ENCODE data around the gene ALG8.

Gene ALG8

DNA sequence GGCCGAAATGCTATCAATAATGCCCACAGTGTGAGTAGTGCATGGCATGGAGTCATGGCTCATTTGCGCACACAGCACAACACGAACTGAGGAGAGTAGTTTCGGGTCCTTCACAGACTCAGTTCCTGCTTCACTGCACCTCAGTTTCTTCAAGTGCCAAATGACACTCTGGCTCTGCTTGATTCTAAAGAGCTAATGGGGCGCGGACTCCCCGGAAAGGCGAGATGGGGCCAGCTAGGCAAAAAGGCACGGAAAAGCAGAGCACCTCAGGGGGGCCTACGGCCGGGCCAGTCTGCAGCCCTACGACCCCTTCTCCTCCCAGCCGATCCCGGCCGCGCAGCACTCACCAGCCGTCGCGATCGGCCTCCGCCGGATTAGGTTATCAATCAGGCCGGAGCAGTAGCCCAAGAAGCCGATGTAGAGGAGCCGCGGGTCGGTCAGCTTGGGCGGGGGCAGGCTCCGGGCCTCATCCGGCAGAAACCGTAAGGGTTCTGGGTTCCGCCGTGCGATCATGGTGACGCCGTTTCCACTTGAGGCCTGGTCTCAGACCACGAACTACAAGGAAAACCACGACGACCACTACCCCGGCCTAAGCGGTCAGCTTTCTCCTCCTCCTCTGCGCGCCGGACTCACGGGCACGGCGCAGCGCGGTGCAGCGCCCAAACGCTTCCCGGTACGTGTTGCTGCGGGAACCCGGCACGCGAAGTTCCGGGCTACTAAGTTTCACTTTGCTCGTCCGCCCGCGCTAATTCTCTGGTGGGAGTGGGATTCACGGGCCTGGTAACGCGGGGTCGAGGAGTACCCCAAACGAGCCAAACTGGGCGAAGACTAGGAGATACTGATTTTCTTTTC, 60.0 kb downstream of the ALG8 start, which contains the start of gene NDUFC2:
Gene NDUFC2 (minus strand): TSS at position 631 of the 852 bp plus-strand sequence. CDS start 118 bp downstream, at position 513.
- TF ChIP-seq, protein P1, sequence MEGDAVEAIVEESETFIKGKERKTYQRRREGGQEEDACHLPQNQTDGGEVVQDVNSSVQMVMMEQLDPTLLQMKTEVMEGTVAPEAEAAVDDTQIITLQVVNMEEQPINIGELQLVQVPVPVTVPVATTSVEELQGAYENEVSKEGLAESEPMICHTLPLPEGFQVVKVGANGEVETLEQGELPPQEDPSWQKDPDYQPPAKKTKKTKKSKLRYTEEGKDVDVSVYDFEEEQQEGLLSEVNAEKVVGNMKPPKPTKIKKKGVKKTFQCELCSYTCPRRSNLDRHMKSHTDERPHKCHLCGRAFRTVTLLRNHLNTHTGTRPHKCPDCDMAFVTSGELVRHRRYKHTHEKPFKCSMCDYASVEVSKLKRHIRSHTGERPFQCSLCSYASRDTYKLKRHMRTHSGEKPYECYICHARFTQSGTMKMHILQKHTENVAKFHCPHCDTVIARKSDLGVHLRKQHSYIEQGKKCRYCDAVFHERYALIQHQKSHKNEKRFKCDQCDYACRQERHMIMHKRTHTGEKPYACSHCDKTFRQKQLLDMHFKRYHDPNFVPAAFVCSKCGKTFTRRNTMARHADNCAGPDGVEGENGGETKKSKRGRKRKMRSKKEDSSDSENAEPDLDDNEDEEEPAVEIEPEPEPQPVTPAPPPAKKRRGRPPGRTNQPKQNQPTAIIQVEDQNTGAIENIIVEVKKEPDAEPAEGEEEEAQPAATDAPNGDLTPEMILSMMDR (IDR thresholded peaks at IDR 0.05): no peak

DNA sequence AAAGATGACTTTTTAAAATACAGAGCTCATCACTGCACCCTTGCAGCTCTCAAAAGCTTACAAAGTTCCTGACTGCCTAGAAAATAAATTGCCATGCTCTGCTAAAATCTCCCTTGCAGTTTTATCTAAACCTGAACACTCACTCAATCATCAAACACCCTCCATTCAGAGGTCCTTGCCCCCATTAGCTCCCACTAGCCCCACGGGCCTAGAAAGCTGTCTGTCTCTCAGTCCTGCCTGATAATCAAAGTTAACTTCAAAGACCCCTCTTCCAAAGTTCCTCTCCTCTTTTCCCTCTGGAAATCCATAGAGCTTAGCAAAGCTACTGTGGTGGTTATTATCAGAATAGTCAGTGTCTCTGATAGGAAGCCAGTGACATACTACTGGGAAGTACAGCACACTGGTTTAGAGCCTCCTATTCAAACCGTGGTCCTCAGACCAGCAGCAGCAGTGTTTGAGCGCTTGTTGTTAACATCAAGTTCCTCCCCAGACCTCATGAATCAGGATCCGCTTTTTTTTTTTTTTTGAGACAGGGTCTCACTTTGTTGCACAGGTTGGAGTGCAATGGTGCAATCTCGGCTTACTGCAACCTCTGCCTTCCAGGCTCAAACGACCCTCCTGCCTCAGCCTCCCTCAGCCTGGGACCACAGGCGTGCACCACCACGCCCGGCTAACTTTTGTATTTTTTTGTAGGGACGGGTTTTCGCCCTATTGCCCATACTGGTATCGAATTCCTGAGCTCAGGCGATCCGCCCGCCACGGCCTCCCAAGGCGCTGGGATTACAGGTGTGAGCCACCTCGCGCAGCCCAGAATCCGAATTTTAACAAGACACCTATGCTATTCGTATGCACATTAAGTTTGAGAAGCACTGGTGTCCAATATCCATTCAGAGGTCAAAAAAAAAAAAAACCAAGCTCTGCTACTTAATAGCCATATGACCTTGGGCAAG, 60.9 kb downstream of the ALG8 start:
- TF ChIP-seq, protein P1 (IDR thresholded peaks at IDR 0.05): no peak

DNA sequence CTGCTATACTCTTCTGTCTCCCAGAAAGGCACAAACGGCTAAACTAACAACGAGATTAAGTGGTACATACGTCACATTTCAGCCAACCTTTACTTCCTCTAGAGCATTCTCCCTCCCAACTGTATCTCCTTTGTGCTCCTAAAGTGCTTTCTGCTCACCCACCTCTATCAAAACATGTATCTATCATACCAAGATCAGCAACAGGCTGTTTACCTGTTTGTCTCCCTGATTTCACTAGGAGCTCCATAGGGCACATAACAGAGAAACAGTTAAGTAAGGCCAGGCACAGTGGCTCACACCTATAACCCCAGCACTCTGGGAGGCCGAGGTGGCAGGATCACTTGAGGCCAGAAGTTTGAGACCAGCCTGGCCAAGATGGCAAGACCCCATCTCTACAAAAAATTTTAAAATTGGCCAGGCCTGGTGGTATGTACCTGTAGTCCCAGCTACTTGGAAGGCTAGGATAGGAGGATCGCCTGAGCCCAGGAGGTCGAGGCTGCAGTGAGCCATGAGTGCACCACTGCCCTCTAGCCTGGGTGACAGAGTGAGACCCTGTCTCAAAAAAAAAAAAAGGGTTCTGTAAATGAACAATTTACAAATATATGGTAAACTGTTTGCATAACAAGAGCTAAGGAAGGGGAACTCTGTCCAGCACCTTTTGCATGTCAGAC, 62.6 kb downstream of the ALG8 start:
- TF ChIP-seq, protein P1 (IDR thresholded peaks at IDR 0.05): no peak

DNA sequence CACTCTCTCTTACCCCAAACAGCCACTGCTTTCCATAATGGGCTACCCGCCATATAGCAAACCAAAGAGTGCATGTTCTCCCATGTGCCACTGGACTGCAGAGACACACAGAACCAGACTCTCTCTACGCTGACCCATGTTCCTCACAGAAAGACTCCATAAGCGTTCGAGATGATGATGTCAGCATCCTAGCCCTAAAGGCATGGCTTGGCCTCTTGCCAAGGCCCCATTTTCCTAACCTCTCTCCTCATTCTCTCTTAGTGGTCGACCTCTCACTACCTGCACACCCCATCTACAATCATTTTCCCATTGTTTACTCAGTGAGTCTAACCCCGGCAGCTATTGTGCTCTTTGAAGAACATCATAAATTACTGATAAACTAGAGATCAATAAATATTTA, 64.7 kb downstream of the ALG8 start:
- TF ChIP-seq, protein P1 (IDR thresholded peaks at IDR 0.05): no peak

DNA sequence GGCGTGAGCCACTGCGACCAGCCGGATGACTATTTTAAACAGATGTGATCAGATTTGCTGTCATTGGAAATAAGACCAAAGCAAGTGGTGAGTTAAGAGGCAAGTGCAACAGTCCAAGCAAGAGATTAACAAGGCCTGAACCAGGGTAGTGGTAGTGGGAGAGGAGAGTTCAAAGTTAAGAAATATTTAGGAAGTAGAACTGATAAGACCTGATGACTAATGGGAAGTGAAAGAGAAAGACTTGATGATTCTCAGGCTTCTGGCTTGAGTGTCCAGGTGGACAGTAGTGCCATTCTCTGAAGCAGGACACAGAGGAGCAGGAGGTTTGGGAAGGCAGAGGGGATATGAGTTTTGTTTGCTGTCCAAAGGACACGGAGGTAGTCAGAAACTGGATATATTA, 67.0 kb downstream of the ALG8 start:
- TF ChIP-seq, protein P1 (IDR thresholded peaks at IDR 0.05): no peak

DNA sequence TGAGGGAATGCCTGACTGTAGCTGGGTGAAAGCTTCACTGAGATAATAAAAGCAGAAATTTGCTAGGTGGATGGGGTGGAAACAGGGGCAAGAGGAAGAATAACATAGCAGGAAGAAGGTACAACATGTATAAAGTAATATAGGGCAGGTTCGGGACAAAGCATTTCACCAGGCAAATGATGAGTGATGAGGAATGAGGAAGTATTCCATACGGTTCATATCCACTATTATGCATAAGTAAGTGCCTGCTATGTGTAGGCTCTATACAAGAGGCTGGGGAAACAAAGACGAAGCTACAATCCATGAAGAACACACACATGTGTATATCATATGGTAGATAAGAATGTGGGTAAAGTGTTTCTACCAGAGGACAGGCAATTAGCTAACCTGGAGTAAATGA, 67.7 kb downstream of the ALG8 start:
- TF ChIP-seq, protein P1 (IDR thresholded peaks at IDR 0.05): no peak

DNA sequence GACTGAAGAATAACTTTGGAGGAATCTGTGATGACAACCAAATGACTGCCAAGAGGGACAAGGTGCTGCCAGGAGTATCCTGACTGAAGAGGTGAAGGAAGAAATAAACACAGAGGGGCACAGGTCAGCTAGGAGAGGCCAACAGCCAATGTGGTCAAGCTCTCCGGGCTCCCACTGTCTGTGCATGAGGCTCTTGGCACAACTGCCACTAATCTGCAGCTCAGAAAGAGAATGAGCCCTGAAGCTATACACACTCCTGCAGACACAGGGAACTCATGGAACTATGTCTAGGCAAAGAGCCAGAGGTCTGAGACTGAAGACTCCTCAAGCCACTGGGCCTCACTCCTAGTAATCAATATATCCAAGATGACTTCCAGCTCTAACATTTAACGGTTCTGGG, 68.8 kb downstream of the ALG8 start:
- TF ChIP-seq, protein P1 (IDR thresholded peaks at IDR 0.05): no peak
